Prostate gland (tissue), 2 donors: Measurements from ENCODE around the gene ALOXE3. TPM values are rescaled to one million over a fixed set of nuclear protein-coding genes. Genes with fewer than 3 reads are reported as not detected.

ENCODE experiments used
- DNase-seq: peaks from one replicate; pipeline ENCODE4 v3.0.0-alpha.2; 2019; ENCODE audit warnings: low spot score
- H3K27ac ChIP-seq, 2 donors: fragments of 200-600 bp; sonication (generic); 2 replicates each; pipeline ENCODE4 v1.5.1; 2017 to 2019
- H3K27me3 ChIP-seq: fragments of 200-600 bp; sonication (generic); replicated peaks from 2 replicates; pipeline ENCODE4 v1.5.1; 2019; ENCODE audit not compliant: insufficient read depth
- H3K36me3 ChIP-seq, 2 donors: fragments of 200-600 bp; sonication (generic); 1 replicate in 1 of 2; 2 replicates in 1 of 2; pipeline versions ENCODE4 v1.5.1 to v1.8.1; 2017 to 2019
- H3K4me1 ChIP-seq: fragments of 200-600 bp; sonication (generic); replicated peaks from 2 replicates; pipeline ENCODE4 v1.5.1; 2019
- H3K4me3 ChIP-seq, 2 donors: fragments of 200-600 bp; sonication (generic); 2 replicates each; pipeline ENCODE4 v1.5.1; 2017 to 2019
- H3K9me3 ChIP-seq: fragments of 200-600 bp; sonication (generic); 2 replicates; pipeline ENCODE4 v1.5.1; 2017
- POLR2A ChIP-seq: fragments of 450-650 bp; IDR thresholded peaks from one replicate; pipeline ENCODE4 v1.6.1; 2016; ENCODE audit warnings: antibody characterized with exemption, mild to moderate bottlenecking
- POLR2AphosphoS5 ChIP-seq: sonication (generic); formaldehyde crosslinking; IDR thresholded peaks from one replicate; pipeline ENCODE4 v1.6.1; 2017; ENCODE audit warnings: antibody characterized with exemption
- WGBS: methylation state at CpG from one replicate; pipeline ENCODE4 v1.1.5; 2018; 5-methylcytosine and 5-hydroxymethylcytosine counted together
- intact Hi-C: fragments of 100-400 bp; cut with DNase I; formaldehyde crosslinking; loops from one replicate; pipeline ENCODE4 v1.14.2; 2022
- total RNA-seq, 2 donors: library from RNA; depleted of rRNA; stranded (reverse); fragments of >200 nt; gene quantifications; one replicate each; pipeline ENCODE4 v1.1.0, GENCODE V29; 2016
- TF ChIP-seq, protein P1 (sequence below), 4 experiments: fragments of 200-600 bp in 2 of 4; fragments of 450-650 bp in 2 of 4; sonication (generic) in 2 of 4; IDR thresholded peaks; 1 replicate in 3 of 4; 2 replicates in 1 of 4; pipeline ENCODE4 v1.5.1; 2016 to 2019; ENCODE audit warnings: antibody characterized with exemption in 4 of 4, mild to moderate bottlenecking in 2 of 4, moderate library complexity in 2 of 4

Gene ALOXE3
- total RNA-seq, 2 donors from 2014 or later, result 2.4 TPM; not detected in 1

DNA sequence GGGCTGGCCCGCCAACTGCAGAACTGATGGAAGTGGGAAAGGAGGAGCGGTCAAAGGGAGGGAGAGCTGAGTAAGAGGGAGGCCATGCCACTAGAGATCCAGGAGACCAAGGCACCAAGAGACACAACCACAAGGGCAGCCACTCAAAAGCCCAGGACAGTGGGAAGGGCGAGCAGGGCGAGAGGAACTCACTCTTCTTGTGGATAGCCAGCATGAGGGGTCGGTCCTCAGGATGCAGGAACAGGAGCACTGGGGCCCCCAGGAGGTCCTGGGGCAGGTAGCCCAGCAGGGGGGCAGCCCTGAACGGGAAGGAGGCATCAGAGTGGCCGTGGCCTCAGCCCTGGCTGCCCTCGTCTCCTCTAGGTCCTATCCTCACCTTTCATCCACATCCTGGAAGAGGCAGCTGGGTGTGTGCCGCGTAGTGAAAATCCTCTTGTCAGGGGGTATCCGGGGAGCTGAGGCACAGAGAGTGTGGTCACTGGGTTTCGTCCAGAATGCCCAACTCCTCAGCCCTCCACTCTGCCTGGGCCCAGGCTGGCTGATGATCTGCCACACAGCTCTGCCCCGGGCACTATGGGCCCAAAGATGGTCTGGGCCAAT, 29.6 kb upstream of the ALOXE3 start:
- WGBS, result 91% methylated on average over 13 of the region's 13 CpGs
- H3K36me3 ChIP-seq, result peaks cover 67 to 79% of the 10 kb centered on the region in 2 donors
- H3K27me3 ChIP-seq, result no peaks in the 10 kb centered on the region
- DNase-seq, result no peak
- TF ChIP-seq, protein P1, sequence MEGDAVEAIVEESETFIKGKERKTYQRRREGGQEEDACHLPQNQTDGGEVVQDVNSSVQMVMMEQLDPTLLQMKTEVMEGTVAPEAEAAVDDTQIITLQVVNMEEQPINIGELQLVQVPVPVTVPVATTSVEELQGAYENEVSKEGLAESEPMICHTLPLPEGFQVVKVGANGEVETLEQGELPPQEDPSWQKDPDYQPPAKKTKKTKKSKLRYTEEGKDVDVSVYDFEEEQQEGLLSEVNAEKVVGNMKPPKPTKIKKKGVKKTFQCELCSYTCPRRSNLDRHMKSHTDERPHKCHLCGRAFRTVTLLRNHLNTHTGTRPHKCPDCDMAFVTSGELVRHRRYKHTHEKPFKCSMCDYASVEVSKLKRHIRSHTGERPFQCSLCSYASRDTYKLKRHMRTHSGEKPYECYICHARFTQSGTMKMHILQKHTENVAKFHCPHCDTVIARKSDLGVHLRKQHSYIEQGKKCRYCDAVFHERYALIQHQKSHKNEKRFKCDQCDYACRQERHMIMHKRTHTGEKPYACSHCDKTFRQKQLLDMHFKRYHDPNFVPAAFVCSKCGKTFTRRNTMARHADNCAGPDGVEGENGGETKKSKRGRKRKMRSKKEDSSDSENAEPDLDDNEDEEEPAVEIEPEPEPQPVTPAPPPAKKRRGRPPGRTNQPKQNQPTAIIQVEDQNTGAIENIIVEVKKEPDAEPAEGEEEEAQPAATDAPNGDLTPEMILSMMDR (IDR thresholded peaks at IDR 0.05), result no peak
- TF ChIP-seq POLR2A (no peak), POLR2AphosphoS5 (no peak)
- H3K4me1 ChIP-seq, result peaks cover 9% of the 10 kb centered on the region
- no peaks in the 10 kb centered on the region for H3K9me3 ChIP-seq
- intact Hi-C loops, result no loop called here
- peak overlapping the region; percentile 7 to 44 for H3K27ac ChIP-seq
- H3K4me3 ChIP-seq, result no peak overlapping the region

GRCh38 chr17:8147141-8147804, 29.0 kb upstream of the ALOXE3 start:
- 90% methylated on average over 26 of the region's 26 CpGs for WGBS
- TF ChIP-seq, protein P1 (IDR thresholded peaks at IDR 0.05), result no peak
- TF ChIP-seq POLR2A (no peak), POLR2AphosphoS5 (no peak)
- Histone ChIP-seq H3K9me3 (no peaks in the 10 kb centered on the region), H3K27ac (peak overlapping the region; percentile 7 to 44), H3K4me3 (no peak overlapping the region), H3K27me3 (no peaks in the 10 kb centered on the region), H3K4me1 (peaks cover 5% of the 10 kb centered on the region), H3K36me3 (peaks cover 71 to 85% of the 10 kb centered on the region in 2 donors)
- intact Hi-C loops, result no loop called here
- no peak for DNase-seq

- peak overlapping the region; percentile 7 to 26 for H3K27ac ChIP-seq
- H3K9me3 ChIP-seq, result no peaks in the 10 kb centered on the region
- intact Hi-C loops, result no loop called here
- WGBS, result 88% methylated on average over 14 of the region's 14 CpGs
- H3K36me3 ChIP-seq, result peaks cover 71 to 92% of the 10 kb centered on the region in 2 donors
- TF ChIP-seq POLR2AphosphoS5, result no peak
- TF ChIP-seq, protein P1 (IDR thresholded peaks at IDR 0.05), result no peak
- no peak for TF ChIP-seq POLR2A
- peaks cover 5% of the 10 kb centered on the region for H3K4me1 ChIP-seq
- no peak overlapping the region for H3K4me3 ChIP-seq
- DNase-seq, result no peak
- H3K27me3 ChIP-seq, result no peaks in the 10 kb centered on the region
Observed at GRCh38 chr17:8146381-8147140, 28.2 kb upstream of the ALOXE3 start.

GRCh38 chr17:8145811-8146210, 27.5 kb upstream of the ALOXE3 start:
- 89% methylated on average over 12 of the region's 12 CpGs for WGBS
- Histone ChIP-seq H3K4me1 (peaks cover 4% of the 10 kb centered on the region), H3K27ac (peak overlapping the region; percentile 7 to 26), H3K4me3 (no peak overlapping the region), H3K36me3 (peaks cover 78 to 99% of the 10 kb centered on the region in 2 donors), H3K9me3 (no peaks in the 10 kb centered on the region), H3K27me3 (no peaks in the 10 kb centered on the region)
- no peak for DNase-seq
- TF ChIP-seq POLR2AphosphoS5 (no peak), POLR2A (no peak)
- TF ChIP-seq, protein P1 (IDR thresholded peaks at IDR 0.05), result no peak
- intact Hi-C loops, result no loop called here
